GDM1 (cell line): ENCODE data around the gene TFAP2C.

Source experiments
- DNase-seq: peaks from one replicate; lab custom pipeline; 2025; lab: John Stamatoyannopoulos, UW

The TFAP2C gene

GRCh38 chr20:56628873-56629463, at the start of gene TFAP2C:
Gene TFAP2C (plus strand): TSS chr20:56629306. CDS start chr20:56629545, 239 bp downstream.
- DNase-seq, result no peak

GRCh38 chr20:56580226-56580625, 48.9 kb upstream of the TFAP2C start:
- no peak for DNase-seq

DNA sequence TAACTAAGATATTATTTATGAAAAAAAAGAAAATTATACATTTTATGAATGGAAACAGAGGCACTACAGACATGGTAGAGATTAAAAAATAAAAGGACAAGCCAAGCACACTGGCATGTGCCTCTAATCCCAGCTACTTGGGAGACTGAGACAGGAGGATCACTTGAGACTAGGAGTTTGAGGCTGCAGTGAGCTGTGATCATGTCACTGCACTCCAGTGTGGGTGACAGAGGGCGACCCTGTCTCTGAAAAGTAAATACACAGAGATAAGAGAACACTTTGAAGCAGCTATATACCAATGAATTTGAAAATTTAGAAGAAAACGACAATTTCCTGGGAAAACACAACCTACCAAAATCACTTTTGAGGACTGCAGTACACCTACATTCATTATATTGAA, 47.4 kb upstream of the TFAP2C start:
- no peak for DNase-seq

- peak; percentile 30 for DNase-seq
Measured at GRCh38 chr20:56582542-56582941, 46.6 kb upstream of the TFAP2C start.

- DNase-seq, result no peak
Measured at GRCh38 chr20:56584916-56585315, 44.2 kb upstream of the TFAP2C start.

- no peak for DNase-seq
Measured at GRCh38 chr20:56587307-56588041, 41.6 kb upstream of the TFAP2C start.

- no peak for DNase-seq
Measured at GRCh38 chr20:56588996-56589395, 40.1 kb upstream of the TFAP2C start.

DNA sequence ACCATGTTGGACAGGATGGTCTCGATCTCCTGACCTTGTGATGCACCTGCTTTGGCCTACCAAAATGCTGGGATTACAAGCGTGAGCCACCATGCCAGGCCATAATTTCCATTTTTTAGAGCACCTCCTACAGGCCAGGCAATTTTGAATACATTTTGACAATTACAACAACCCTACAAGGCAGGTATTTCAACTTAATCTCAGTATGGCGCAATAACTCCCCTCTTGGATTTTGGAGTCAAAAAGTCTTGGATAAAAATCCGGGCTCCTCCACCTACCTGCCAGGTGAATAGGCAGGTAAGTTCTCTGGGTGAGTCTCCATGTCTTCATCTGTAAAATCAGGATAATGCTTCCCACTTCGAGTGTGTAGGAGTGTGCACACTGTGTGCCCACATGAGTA, 39.5 kb upstream of the TFAP2C start:
- no peak for DNase-seq

GRCh38 chr20:56590888-56591287, 38.2 kb upstream of the TFAP2C start:
- DNase-seq, result no peak

GRCh38 chr20:56592211-56592610, 36.9 kb upstream of the TFAP2C start:
- no peak for DNase-seq

DNA sequence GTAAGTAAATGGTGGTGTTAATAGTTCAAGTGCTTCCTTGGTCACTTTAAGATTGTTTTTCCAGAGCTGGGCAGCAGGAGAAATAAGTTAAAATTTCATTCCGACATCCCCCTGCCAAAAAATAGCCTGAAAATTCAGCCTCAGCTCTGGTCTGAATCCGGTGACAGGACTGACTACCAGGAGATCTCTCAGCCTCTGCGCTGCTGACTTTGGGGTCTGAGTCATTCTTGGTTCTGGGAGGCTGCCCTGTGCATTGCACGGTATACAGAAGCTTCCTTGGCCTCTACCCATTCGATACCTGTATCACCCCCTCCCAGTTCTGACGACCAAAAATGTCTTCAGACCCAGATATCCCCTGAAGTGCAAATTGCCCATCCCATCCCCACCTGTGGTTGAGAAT, 36.3 kb upstream of the TFAP2C start:
- no peak for DNase-seq

DNA sequence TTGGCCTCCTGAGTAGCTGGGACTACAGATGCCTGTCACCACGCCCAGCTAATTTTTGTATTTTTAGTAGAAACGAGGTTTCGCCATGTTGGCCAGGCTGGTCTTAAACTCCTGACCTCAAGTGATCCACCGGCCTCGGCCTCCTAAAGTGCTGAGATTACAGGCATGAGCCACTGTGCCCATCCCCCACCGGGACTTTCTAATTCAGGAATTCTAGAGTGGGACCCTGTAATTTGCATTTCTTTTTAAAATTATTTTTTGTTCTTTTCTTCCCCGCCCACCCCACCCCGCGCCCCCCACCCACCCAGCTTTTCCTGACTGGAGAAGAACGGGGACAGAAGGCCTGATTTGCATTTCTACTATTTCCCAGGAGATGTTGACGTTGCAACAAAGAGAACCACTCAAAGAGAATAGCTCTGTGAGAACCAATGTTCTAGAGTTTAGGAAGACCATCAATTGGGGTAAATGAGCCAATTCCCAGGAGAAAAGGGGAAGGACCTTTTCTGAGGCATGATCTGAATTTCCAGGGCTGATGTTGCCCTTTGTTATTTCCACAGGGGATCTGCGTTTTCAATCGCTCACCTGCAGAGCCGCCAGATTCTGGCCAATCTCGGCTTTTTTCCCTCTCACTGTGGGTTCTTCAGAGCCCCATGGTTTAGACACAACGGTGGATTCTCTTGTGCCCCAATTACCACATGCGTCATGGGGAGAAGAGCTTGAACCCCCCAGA, 33.2 kb upstream of the TFAP2C start:
- DNase-seq, result no peak

- no peak for DNase-seq
Measured at GRCh38 chr20:56601166-56601565, 27.9 kb upstream of the TFAP2C start.

DNA sequence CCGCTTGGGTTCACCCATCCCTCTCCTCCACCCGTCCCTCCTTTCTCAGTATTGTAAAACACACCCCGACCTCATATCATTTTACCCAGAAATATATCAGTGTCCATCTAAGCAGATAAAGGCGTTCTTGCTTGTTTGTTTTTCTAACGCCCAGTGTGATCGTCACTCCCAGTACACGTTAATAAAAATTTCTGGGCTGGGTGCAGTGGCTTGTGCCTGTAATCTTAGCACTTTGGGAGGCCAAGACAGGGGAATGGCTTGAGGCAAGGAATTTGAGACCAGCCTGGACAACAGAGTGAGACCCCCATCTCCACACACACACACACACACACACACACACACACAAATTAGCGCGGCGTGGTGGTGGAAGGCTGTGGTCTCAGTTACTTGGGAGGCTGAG, 24.4 kb upstream of the TFAP2C start:
- DNase-seq, result no peak

- no peak for DNase-seq
Measured at GRCh38 chr20:56605261-56605996, 23.7 kb upstream of the TFAP2C start.

DNA sequence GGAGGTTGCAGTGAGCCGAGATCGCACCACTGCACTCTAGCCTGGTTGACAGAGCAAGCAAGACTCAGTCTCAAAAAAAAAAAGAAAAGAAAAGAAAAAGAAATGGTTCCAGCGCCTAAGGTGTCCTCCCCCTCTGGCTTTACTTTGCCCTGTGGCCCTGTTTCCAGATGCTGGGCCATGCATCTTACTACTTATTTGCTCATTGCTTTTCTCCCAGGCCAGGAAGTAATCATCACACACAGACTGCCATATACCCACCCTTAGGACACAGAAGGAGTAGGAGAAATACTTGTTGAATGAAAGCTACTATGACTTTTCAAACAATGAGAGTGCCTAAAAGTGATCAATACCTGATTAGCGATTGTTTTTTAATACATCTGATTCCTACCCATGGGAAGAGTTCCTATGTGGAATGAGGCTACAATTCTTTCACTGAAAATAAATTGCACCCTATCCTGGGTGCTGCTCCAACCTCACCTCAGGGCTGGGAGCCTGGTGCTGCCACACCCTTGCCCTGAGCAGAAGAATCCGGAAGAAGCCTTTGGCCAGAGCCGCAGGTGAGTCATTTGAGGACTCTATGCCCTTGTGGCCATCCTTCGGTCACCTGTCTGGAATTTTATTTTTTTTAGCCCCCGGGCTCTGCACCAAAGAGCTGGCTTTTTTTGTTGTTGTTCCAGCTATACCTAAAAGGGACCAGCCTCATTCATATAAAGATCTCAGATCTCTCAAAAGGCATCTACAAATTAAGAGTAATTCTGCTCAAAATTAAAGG, 22.7 kb upstream of the TFAP2C start:
- no peak for DNase-seq

- DNase-seq, result no peak
Measured at GRCh38 chr20:56607061-56607704, 21.9 kb upstream of the TFAP2C start.

DNA sequence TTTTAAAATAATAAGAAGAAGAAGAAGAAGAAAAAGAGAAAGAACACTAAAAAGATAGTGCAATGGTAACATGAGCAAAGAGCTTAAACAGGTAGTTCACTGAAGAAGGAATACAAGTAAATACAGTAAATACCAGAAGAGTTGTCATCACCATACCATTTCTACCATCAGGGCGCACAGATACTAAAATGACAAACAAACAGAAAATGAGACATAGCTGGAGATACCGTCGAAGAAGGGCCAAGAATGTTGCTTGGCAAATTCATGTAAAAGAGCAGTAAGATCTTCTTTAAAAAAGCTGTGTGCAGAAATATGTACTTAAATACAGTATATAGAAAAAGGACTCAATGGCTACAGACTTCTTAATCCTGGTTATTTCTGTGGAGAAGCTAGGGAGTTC, 20.7 kb upstream of the TFAP2C start:
- DNase-seq, result no peak

DNA sequence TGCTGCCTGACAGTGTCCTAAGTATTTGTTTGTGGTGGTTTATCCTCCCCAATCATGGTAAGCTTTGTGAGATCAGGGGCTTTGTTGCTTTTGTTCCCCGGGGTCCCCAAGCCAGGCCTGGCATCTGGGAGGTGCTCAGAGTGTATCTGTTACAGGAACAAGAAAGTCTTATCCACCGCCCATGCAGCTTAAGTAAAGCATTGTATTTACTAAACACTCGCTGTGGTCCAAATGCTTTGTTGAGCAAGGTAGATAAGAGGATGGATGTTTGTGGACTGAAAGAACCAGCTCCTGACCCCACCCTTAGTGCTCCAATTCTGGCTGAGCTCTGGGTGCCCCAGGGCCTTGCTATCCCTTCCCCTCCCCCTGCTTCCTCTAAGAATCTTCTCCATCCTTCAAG, 19.8 kb upstream of the TFAP2C start:
- no peak for DNase-seq

GRCh38 chr20:56610098-56610497, 19.0 kb upstream of the TFAP2C start:
- no peak for DNase-seq

DNA sequence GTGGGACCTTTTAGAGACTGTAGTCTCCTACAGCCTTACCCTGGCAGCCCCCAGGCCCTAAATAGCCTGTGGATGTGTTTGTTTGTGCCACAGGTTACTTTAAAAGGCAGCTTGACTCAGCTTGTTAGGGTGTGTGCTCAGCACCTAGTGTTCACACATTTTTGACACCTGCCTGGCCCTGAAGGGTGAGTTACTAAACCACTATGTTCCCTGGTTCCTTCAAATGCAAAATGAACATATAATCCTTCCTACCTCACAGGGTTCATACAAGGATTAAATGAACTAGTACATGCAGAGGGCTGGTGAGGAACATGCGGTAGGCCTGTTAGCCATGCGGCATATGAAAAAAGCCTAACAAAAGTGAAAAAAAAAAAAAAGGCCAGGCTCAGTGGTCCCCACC, 14.9 kb upstream of the TFAP2C start:
- no peak for DNase-seq
